IMR-90 (cell line): ENCODE data around the gene FBLN1. TPM values are rescaled to one million over a fixed set of nuclear protein-coding genes. Genes with fewer than 3 reads are reported as not detected.

Experiments
- ATAC-seq: fragments of 200-7000 bp; cut with Tn5 transposase; 2 replicates; pipeline ENCODE4 v1.9.1; 2020; ENCODE audit warnings: low read depth, mild to moderate bottlenecking, moderate library complexity
- BruUV-seq: library from RNA; stranded (reverse); fragments of 400-500 nt; replicated peaks from 2 replicates; lab custom pipeline; 2021; lab: Mats Ljungman, UMichigan
- CTCF ChIA-PET: fragments of 300-600 bp; formaldehyde crosslinking; extraction: SDS; loops from one replicate; lab custom pipeline; 2021; ENCODE audit warnings: antibody characterized with exemption; lab: Yijun Ruan, JAX
- POLR2A ChIA-PET: fragments of 300-600 bp; sonication (Branson Sonifier 250); formaldehyde crosslinking; loops from one replicate; lab custom pipeline; 2022; ENCODE audit warnings: antibody characterized with exemption; ENCODE audit not compliant: unreplicated experiment; lab: Charles Lee
- DNase-seq: peaks from one replicate; pipeline ENCODE4 v3.0.0; 2013
- H2AFZ ChIP-seq: replicated peaks from 2 replicates; pipeline ENCODE3; 2013; ENCODE audit warnings: low read length, mild to moderate bottlenecking; ENCODE audit not compliant: poor library complexity
- H2AK5ac ChIP-seq: 2 replicates; pipeline ENCODE4 v1.6.1; 2013; ENCODE audit warnings: low read depth, low read length, inconsistent platforms
- H2AK9ac ChIP-seq: replicated peaks from 2 replicates; pipeline ENCODE3; 2013; ENCODE audit warnings: mild to moderate bottlenecking, low read depth, low read length, moderate library complexity; ENCODE audit not compliant: poor library complexity
- H2BK120ac ChIP-seq: 2 replicates; pipeline ENCODE4 v1.6.1; 2013; ENCODE audit warnings: low read depth, low read length, inconsistent platforms
- H2BK15ac ChIP-seq: 3 replicates; pipeline ENCODE4 v1.6.1; 2013; ENCODE audit warnings: low read depth, low read length, inconsistent platforms
- H2BK20ac ChIP-seq: 2 replicates; pipeline ENCODE4 v1.6.1; 2013; ENCODE audit warnings: low read depth, mild to moderate bottlenecking, inconsistent platforms, low read length, moderate library complexity
- H2BK5ac ChIP-seq: 2 replicates; pipeline ENCODE4 v1.6.1; 2013; ENCODE audit warnings: mild to moderate bottlenecking, low read depth, low read length, inconsistent platforms; ENCODE audit not compliant: poor library complexity, severe bottlenecking
- H3K14ac ChIP-seq: replicated peaks from 2 replicates; pipeline ENCODE4 v1.6.1; 2013; ENCODE audit warnings: low read depth, low read length, inconsistent platforms
- H3K18ac ChIP-seq: 2 replicates; pipeline ENCODE4 v1.6.1; 2013; ENCODE audit warnings: low read depth, low read length, control low read depth
- H3K23ac ChIP-seq: 2 replicates; pipeline ENCODE4 v1.6.1; 2013; ENCODE audit warnings: low read depth, low read length, inconsistent platforms
- H3K27ac ChIP-seq: 2 replicates; pipeline ENCODE4 v1.5.1; 2013; ENCODE audit warnings: mild to moderate bottlenecking, control low read depth, low read length; ENCODE audit not compliant: insufficient read depth
- H3K27me3 ChIP-seq: 2 replicates; pipeline ENCODE4 v1.6.1; 2013; ENCODE audit warnings: low read length; ENCODE audit not compliant: control insufficient read depth, insufficient read depth
- H3K36me3 ChIP-seq: 2 replicates; pipeline ENCODE4 v1.6.1; 2013; ENCODE audit warnings: low read length, mixed read lengths; ENCODE audit not compliant: control insufficient read depth, insufficient read depth
- H3K4ac ChIP-seq: 2 replicates; pipeline ENCODE4 v1.6.1; 2013; ENCODE audit warnings: low read depth, low read length, inconsistent platforms
- H3K4me1 ChIP-seq: 2 replicates; pipeline ENCODE4 v1.6.1; 2013; ENCODE audit warnings: low read length, mixed read lengths; ENCODE audit not compliant: control insufficient read depth, insufficient read depth
- H3K4me2 ChIP-seq: 2 replicates; pipeline ENCODE4 v1.6.1; 2013; ENCODE audit warnings: low read depth, mild to moderate bottlenecking, control low read depth, low read length, moderate library complexity
- H3K4me3 ChIP-seq: 2 replicates; pipeline ENCODE4 v1.5.1; 2013; ENCODE audit warnings: low read depth, mild to moderate bottlenecking, control low read depth, low read length, moderate library complexity; ENCODE audit not compliant: insufficient read depth
- H3K56ac ChIP-seq: 2 replicates; pipeline ENCODE4 v1.6.1; 2013; ENCODE audit warnings: low read length, inconsistent platforms; ENCODE audit not compliant: insufficient read depth; ENCODE audit errors: extremely low read depth
- H3K79me1 ChIP-seq, 2 experiments: 2 replicates each; pipeline ENCODE4 v1.6.1; 2013; ENCODE audit warnings: low read length in 2 of 2, inconsistent platforms in 1 of 2, low read depth in 1 of 2
- H3K9ac ChIP-seq: 2 replicates; pipeline ENCODE4 v1.6.1; 2013; ENCODE audit warnings: low read depth, low read length, control low read depth
- H3K9me1 ChIP-seq: 2 replicates; pipeline ENCODE4 v1.6.1; 2013; ENCODE audit warnings: low read length, inconsistent platforms; ENCODE audit not compliant: insufficient read depth
- H3K9me3 ChIP-seq: 2 replicates; pipeline ENCODE4 v1.6.1; 2013; ENCODE audit warnings: low read length; ENCODE audit not compliant: control insufficient read depth, insufficient read depth
- H4K20me1 ChIP-seq: 2 replicates; pipeline ENCODE4 v1.6.1; 2013; ENCODE audit warnings: low read length, inconsistent platforms; ENCODE audit not compliant: insufficient read depth
- H4K5ac ChIP-seq: 2 replicates; pipeline ENCODE4 v1.6.1; 2013; ENCODE audit warnings: mild to moderate bottlenecking, low read depth, low read length, control low read depth
- H4K8ac ChIP-seq, 2 experiments: 2 replicates each; pipeline ENCODE4 v1.6.1; 2013; ENCODE audit warnings: low read depth in 2 of 2, low read length in 2 of 2, control low read depth in 1 of 2, inconsistent platforms in 1 of 2
- H4K91ac ChIP-seq: 2 replicates; pipeline ENCODE4 v1.6.1; 2013; ENCODE audit warnings: low read depth, low read length, inconsistent platforms; ENCODE audit not compliant: insufficient read depth
- BHLHE40 ChIP-seq: fragments of 150-350 bp; IDR thresholded peaks from 2 replicates; pipeline ENCODE4 v1.6.1; 2016; ENCODE audit warnings: mild to moderate bottlenecking, low read depth, low read length
- CEBPB ChIP-seq: IDR thresholded peaks from 2 replicates; pipeline ENCODE4 v1.6.1; 2012; ENCODE audit warnings: low read depth, low read length, improper control_type of control experiment
- CHD1 ChIP-seq: IDR thresholded peaks from 2 replicates; pipeline ENCODE4 v1.6.1; 2012; ENCODE audit warnings: low read depth, low read length, improper control_type of control experiment
- FOS ChIP-seq: fragments of 150-350 bp; IDR thresholded peaks from 2 replicates; pipeline ENCODE4 v1.6.1; 2016; ENCODE audit warnings: low read depth, low read length
- MAFK ChIP-seq: IDR thresholded peaks from 2 replicates; pipeline ENCODE4 v1.6.1; 2012; ENCODE audit warnings: low read depth, low read length, improper control_type of control experiment
- MAZ ChIP-seq: IDR thresholded peaks from 2 replicates; pipeline ENCODE4 v1.6.1; 2012; ENCODE audit warnings: low read depth, mild to moderate bottlenecking, low read length, improper control_type of control experiment, moderate library complexity, borderline replicate concordance
- MXI1 ChIP-seq: IDR thresholded peaks from 2 replicates; pipeline ENCODE4 v1.6.1; 2012; ENCODE audit warnings: low read depth, mild to moderate bottlenecking, low read length, moderate library complexity, borderline replicate concordance
- NFE2L2 ChIP-seq: fragments of 150-350 bp; IDR thresholded peaks from 2 replicates; pipeline ENCODE4 v1.6.1; 2016; ENCODE audit warnings: low read depth, mild to moderate bottlenecking, low read length
- POLR2A ChIP-seq: IDR thresholded peaks from 2 replicates; pipeline ENCODE4 v1.6.1; 2012; ENCODE audit warnings: mild to moderate bottlenecking, low read depth, low read length
- RAD21 ChIP-seq: IDR thresholded peaks from 2 replicates; pipeline ENCODE4 v1.6.1; 2012; ENCODE audit warnings: low read length, improper control_type of control experiment
- RCOR1 ChIP-seq: IDR thresholded peaks from 2 replicates; pipeline ENCODE4 v1.6.1; 2012; ENCODE audit warnings: mild to moderate bottlenecking, low read length, improper control_type of control experiment; ENCODE audit not compliant: insufficient replicate concordance
- RFX5 ChIP-seq: IDR thresholded peaks from 2 replicates; pipeline ENCODE4 v1.8.0; 2012; ENCODE audit warnings: low read depth, mild to moderate bottlenecking, low read length, moderate library complexity
- SMC3 ChIP-seq: fragments of 150-350 bp; IDR thresholded peaks from 2 replicates; pipeline ENCODE4 v1.6.1; 2016; ENCODE audit warnings: low read depth, mild to moderate bottlenecking, antibody characterized with exemption, low read length, moderate library complexity
- WGBS, 2 experiments: methylation state at CpG; one replicate each; pipeline versions ENCODE4 v1.1.5 to v1.1.7; 2013; ENCODE audit warnings: missing lambda C conversion rate in 2 of 2; ENCODE audit not compliant: insufficient read length in 1 of 2; ENCODE audit errors: extremely low coverage in 2 of 2; 5-methylcytosine and 5-hydroxymethylcytosine counted together
- dilution Hi-C: fragments of 300-500 bp; cut with HindIII; formaldehyde crosslinking; loops from one replicate; pipeline ENCODE4 v1.14.3; 2018; ENCODE audit warnings: low sequenced_read_pairs; ENCODE audit not compliant: unreplicated experiment
- in situ Hi-C: fragments of 300-500 bp; cut with MboI; formaldehyde crosslinking; loops from 3 replicates; pipeline ENCODE4 v1.14.3; 2019; ENCODE audit warnings: low sequenced_read_pairs, inconsistent platforms, mixed read lengths
- intact Hi-C: fragments of 100-400 bp; cut with micrococcal nuclease; formaldehyde crosslinking; loops from 2 replicates; pipeline ENCODE4 v1.10.0; 2022
- polyA plus RNA-seq, 3 experiments: library from polyadenylated mRNA; depleted of rRNA; stranded (reverse); fragments of >200 nt; gene quantifications; 2 replicates each; pipeline ENCODE4 v1.2.3, GENCODE V29; 2012; ENCODE audit warnings: low replicate concordance in 1 of 3
- total RNA-seq: library from RNA; depleted of rRNA; stranded (reverse); fragments of >200 nt; gene quantifications from 2 replicates; pipeline ENCODE4 v1.2.3, GENCODE V29; 2012
- TF ChIP-seq, protein P1 (sequence below): fragments of 150-350 bp; IDR thresholded peaks from 2 replicates; pipeline ENCODE4 v1.6.1; 2016; ENCODE audit warnings: low read depth, mild to moderate bottlenecking, low read length, moderate library complexity, borderline replicate concordance
- TF ChIP-seq, protein P2 (sequence below): conservative IDR thresholded peaks from 2 replicates; pipeline ENCODE4 v1.5.1; 2012; ENCODE audit warnings: mild to moderate bottlenecking, low read depth, low read length, improper control_type of control experiment
- TF ChIP-seq, protein P3 (sequence below): fragments of 150-350 bp; IDR thresholded peaks from 2 replicates; pipeline ENCODE4 v1.6.1; 2017; ENCODE audit warnings: mild to moderate bottlenecking, antibody characterized with exemption, low read length, low read depth

FBLN1 gene
- total and polyA plus RNA-seq, 2 of the 4 experiments (the other 2 are of a cell fraction) = 11.3 to 87.9 TPM

DNA sequence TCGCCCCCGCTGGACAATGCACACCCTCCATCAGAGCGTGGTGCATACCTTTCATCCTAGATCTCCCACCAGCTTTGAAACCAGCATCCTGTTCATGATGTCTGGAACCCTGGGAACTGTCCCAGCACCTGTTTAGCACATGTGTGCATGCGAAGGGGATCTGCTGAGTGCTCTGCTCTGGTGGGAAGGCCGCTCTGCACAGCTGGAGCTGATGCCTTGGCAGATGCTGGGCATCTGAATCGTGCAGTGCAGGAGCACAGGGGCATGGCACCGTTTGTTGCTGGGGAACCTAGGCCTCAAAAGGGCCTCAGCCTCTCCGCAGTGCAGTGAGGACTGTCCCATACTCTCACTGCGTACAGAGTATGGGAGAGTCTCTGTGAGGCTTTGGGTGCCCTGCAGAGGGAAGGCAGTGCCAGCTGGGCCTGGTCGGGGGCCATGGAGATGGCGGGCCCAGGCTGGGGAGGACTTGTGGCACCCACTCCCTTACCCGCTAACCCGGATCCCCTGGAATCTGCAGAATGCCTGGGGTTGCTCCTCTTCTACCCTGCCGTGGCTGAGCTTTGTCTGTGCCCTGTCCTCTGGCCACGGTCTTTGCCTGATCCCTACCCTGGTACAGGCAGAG, 96.0 kb downstream of the FBLN1 start:
- Histone ChIP-seq H3K14ac (no peak overlapping the region), H4K91ac (no peak overlapping the region), H3K18ac (no peak overlapping the region), H4K5ac (no peak overlapping the region), H3K36me3 (peaks cover 52% of the 10 kb centered on the region), H2BK20ac (no peak overlapping the region), H2AK9ac (no peak overlapping the region), H2BK5ac (no peak overlapping the region), H3K4ac (no peak overlapping the region), H3K9ac (no peak overlapping the region), H3K4me3 (no peak overlapping the region), H3K9me3 (no peaks in the 10 kb centered on the region), H3K4me1 (no peaks in the 10 kb centered on the region), H2BK120ac (no peak overlapping the region), H4K20me1 (no peaks in the 10 kb centered on the region; the same call in 1 of the 2 replicates), H3K23ac (no peak overlapping the region), H2AFZ (no peak overlapping the region), H3K27ac (no peak overlapping the region), H4K8ac (no peak overlapping the region), H3K4me2 (no peak overlapping the region), H3K27me3 (no peaks in the 10 kb centered on the region), H3K9me1 (no peaks in the 10 kb centered on the region), H3K79me1 (no peaks in the 10 kb centered on the region; a peak in 2 of 4 replicates), H2BK15ac (no peak overlapping the region), H2AK5ac (no peak overlapping the region), H3K56ac (no peak overlapping the region)
- dilution Hi-C loops = no loop called here
- DNase-seq (no peak), ATAC-seq (no peak)
- WGBS, 2 experiments = 81% methylated on average over 9 of the region's 15 CpGs; no CpG with 5 or more reads in 1 of the 2 experiments
- no TSS peak for BruUV-seq
- POLR2A ChIA-PET = no interaction called here
- CTCF ChIA-PET = interaction anchor here (1.3 kb wide), 1 partner anchor 21 kb away, joined by 3 read pairs; no protein-coding TSS in a partner anchor
- in situ Hi-C loops = no loop called here
- intact Hi-C loops = no loop called here
- no peak for TF ChIP-seq SMC3
- TF ChIP-seq, protein P1, sequence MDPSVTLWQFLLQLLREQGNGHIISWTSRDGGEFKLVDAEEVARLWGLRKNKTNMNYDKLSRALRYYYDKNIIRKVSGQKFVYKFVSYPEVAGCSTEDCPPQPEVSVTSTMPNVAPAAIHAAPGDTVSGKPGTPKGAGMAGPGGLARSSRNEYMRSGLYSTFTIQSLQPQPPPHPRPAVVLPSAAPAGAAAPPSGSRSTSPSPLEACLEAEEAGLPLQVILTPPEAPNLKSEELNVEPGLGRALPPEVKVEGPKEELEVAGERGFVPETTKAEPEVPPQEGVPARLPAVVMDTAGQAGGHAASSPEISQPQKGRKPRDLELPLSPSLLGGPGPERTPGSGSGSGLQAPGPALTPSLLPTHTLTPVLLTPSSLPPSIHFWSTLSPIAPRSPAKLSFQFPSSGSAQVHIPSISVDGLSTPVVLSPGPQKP = no peak
- TF ChIP-seq CHD1 = no peak
- TF ChIP-seq NFE2L2 = no peak
- no peak for TF ChIP-seq MAZ
- no peak for TF ChIP-seq CEBPB
- TF ChIP-seq RFX5 = no peak
- TF ChIP-seq, protein P2, sequence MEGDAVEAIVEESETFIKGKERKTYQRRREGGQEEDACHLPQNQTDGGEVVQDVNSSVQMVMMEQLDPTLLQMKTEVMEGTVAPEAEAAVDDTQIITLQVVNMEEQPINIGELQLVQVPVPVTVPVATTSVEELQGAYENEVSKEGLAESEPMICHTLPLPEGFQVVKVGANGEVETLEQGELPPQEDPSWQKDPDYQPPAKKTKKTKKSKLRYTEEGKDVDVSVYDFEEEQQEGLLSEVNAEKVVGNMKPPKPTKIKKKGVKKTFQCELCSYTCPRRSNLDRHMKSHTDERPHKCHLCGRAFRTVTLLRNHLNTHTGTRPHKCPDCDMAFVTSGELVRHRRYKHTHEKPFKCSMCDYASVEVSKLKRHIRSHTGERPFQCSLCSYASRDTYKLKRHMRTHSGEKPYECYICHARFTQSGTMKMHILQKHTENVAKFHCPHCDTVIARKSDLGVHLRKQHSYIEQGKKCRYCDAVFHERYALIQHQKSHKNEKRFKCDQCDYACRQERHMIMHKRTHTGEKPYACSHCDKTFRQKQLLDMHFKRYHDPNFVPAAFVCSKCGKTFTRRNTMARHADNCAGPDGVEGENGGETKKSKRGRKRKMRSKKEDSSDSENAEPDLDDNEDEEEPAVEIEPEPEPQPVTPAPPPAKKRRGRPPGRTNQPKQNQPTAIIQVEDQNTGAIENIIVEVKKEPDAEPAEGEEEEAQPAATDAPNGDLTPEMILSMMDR = no peak
- TF ChIP-seq, protein P3, sequence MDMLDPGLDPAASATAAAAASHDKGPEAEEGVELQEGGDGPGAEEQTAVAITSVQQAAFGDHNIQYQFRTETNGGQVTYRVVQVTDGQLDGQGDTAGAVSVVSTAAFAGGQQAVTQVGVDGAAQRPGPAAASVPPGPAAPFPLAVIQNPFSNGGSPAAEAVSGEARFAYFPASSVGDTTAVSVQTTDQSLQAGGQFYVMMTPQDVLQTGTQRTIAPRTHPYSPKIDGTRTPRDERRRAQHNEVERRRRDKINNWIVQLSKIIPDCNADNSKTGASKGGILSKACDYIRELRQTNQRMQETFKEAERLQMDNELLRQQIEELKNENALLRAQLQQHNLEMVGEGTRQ = no peak
- TF ChIP-seq RAD21 = no peak
- no peak for TF ChIP-seq POLR2A
- no peak for TF ChIP-seq MAFK
- TF ChIP-seq MXI1 = no peak
- TF ChIP-seq BHLHE40 = no peak
- TF ChIP-seq RCOR1 = no peak
- TF ChIP-seq FOS = no peak
